HG03460 (cell line): Measurements from ENCODE around the gene CDC37L1.
A peak's percentile ranks its signal among the peaks of the same experiment; 100 is the strongest.

Source experiments
- ATAC-seq: cut with Tn5 transposase; IDR thresholded peaks from one replicate; pipeline ENCODE4 v1.9.1; 2021; ENCODE audit not compliant: unreplicated experiment

CDC37L1 gene

DNA sequence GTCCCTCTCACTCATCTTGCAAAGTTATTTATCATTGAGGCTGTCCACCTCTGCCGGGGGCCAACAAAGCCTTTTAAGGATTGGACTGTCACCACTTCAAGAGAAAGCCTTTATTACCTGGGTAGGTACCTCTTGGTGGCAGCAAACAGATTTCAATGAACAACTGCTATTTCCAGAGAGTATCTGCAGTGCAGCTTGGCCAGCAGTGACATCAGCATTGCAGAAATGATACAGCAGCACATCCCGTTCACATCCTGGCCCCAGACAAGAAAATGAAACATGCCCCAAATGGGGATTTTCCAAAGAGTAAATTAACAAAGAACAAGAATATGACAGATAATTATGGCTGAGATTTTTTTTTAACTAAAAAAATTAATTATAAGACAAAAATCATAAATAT lies 10.8 kb upstream of the CDC37L1 start:
- no peak for ATAC-seq

DNA sequence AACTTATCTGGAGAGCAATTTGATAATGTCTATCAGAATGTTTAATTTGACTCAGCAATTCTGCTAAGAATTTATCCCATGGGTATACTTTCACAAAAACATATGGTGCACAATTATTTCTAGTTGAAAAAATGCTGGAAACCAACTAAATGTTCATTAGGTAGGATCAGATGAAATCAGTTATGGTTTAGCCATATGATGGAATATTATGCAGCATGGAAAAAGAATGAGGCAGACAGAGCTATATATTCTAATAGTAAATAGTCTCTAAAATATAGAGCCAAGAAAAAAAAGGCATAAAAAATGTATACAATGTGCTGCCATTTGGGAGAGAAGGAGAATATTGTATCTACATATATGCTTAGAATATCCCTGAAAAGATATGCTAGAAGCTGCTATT lies 9.5 kb upstream of the CDC37L1 start:
- ATAC-seq: no peak

DNA sequence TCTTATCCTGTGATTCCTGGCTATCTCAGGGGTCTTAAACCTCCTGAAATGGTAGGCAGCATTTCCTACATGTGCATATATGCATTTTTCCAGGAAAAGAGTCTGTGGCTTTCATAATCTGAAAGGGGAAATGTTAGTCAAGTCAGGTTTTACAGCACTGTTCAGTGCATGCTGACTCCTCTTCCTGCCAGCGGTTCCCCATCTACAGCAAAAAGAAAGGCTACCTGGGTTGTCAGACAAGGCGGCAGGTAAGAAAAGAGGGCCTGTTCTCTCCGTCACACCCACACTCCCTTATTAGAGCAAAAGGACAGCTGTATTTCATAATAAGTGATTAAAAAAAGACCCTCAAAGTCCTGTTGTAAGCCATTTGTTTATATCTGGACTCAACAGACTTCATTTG lies 8.8 kb upstream of the CDC37L1 start:
- ATAC-seq: no peak

DNA sequence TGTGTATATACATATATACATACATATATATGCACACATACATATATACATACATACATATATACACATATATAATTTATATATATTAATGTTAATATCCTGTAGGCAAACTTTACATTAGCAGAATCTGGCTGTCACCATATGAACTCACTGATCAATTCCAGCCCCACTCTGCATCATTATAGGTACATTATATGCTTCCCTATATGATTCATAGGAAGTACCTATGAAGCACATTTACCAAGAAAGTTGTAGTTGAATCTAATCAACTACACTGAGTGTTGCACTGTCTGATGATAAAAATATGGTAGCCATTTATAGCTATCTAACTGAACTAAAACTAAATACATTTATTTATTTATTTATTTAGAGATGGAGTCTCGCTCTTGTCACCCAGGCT lies 7.6 kb upstream of the CDC37L1 start:
- no peak for ATAC-seq

DNA sequence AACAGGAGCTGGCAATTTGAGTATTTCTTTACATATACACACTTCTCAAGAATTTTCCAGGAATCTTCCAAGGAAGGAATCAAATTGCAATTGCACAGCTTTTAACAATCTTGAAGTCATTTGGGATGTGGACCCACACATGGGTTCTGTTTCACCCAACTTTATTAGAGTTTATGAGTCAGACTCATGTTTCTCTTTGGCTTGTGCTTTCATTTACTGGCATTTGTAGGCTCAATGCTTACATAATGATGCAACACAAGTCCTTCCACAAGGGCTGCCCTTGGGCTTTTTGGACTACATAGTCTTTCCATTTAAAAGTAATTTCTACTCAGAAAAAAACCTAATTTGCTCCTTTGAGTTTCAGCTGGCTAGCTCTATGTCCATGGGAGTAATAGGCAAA lies 4.6 kb upstream of the CDC37L1 start:
- no peak for ATAC-seq

DNA sequence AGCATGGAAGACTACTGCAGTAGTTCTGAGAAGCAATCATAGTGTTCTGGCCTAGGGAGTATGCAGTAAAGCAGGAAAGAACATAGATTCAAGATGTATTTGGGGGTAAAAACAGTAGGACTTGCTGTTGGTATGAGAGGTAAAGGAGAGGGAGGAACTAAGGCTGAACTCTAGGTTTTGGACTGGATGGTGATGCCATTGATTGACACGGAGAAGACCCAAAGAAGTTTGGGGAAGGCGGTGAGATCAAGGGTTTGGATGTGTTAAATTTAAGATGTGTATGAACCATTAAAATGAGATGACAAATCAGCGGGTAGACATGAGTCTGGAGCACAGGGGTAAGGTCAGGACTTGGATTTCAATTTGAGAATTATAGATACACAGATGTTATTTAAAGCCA lies 2.0 kb upstream of the CDC37L1 start:
- ATAC-seq: no peak

DNA sequence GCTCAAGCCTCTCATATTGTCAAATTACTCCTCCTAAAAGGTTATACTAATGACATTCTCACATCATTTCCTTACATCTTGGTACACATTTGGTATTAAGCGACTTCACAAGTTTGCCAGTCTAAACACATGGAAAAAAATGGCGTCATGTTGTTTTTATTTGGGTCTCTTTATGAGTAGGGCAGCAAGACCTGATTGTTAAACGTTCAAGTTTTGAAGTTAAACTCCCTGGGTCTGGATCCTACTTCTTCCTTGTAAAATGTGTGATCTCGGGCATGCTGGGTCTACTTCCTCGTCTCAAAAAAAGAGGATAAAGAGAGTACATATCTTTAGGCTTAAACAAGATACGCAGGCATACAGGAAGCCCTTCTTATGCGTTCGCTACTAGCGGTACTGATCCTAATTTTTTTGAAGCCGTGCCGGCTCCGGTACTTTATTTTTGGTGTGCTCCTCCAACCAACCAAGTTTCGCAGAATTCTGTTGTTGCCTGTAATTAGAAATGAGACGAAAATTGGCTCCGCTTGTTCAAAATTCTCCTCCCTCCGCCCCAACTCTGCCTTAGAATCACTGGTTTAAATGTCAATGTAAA lies 596 bp upstream of the CDC37L1 start:
- ATAC-seq: no peak

DNA sequence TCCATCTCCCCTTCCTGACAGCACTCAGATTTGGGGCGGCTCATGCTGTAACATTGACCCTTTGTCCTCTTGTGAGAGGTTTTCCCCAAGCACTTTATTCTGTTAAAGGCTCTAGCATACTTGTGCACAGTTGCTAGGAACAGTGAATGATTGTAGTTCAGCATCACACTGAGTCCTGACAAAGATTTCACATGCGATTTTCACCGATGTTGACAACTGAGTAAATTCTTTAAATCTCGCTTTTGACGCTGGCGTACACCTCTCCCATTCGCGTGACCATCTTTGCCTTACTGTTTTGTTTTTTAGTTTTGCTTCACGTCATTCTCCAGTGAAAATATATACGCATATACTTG lies 780 bp downstream of the CDC37L1 start:
- ATAC-seq: no peak

DNA sequence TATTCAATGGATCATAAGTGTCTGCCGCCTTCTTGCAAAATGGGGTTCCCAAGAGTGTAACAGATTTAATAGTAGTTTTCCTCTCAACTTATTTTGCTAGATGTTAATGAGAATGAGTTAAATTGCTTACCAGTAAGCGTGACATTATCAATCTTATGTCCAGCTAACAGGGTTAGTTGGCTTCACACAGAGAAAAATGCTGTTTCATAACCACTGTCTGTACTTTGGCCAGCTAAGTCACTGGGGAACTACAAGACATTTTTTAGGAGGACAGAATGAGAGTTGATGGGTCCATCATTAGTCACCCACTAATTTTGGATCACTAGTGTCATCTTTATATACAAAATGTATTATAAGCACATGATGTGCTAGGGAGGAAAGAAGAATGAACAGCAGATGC lies 1.4 kb downstream of the CDC37L1 start:
- no peak for ATAC-seq

DNA sequence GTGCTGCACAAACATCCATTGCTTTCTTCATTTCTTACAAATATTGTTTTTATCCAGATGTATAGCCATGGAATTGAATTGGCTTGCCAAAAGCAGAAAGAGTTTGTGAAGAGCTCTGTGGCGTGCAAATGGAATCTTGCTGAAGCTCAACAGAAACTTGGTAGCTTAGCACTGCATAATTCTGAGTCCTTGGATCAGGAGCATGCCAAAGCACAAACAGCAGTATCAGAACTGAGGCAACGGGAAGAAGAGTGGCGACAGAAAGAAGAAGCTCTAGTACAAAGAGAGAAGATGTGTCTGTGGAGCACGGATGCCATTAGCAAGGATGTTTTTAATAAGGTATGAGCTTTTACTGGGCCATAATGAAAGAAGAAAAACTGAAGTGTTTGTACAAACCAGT lies 5.5 kb downstream of the CDC37L1 start:
- no peak for ATAC-seq

DNA sequence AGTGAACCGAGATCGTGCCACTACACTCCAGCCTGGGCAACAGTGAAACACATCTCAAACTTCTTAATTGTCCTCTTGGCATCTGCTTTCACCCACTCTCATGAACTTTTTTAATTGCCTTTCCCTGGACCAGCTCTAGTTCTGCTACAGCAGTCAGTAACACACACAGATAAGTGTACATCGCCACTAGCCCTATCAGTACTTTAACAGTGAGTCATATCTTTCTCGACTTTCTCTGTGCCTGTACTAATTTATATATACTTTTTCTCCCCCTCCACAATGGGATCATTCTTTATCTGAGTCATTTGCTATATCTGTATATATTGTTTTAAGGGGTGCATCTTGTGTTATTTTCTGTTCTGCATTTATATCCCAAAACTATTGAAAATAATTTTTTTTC lies 6.7 kb downstream of the CDC37L1 start:
- no peak for ATAC-seq

DNA sequence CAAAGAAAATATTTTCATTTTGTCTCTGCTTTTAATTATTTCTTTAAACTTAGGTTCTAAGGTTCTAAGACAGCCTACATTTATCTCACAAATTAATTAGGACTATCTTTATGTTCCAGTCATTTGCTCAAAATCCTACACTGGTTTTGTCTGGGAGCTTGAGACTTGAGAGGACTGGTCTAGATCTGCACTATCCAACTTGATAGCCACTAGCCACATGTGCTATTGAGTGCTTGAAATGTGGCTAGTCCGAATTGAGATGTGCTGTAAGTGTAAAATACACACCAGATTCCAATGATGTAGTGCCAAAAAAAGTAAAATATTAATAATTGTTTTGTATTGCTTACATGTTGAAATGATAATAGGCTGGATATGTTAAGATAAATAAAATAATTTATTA lies 7.2 kb downstream of the CDC37L1 start:
- no peak for ATAC-seq

DNA sequence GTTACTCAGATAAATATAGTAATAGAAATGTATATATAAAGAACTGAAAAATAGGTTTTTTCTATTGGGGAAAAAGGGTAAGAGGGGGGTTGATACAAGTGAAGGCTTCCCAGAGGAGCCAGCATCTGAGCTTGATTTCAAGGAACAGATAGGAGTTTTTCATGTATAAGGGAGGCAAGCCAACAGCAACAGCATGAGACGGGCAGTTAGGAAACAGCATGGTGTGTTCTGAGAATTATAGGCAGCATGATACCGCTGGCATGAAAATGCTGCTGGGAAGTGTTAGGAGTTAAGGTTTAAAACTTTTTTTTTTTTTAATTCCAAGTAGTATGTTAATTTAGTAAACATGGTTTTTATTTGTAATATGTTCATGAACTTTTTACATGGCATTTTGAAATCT lies 9.7 kb downstream of the CDC37L1 start:
- ATAC-seq: no peak

DNA sequence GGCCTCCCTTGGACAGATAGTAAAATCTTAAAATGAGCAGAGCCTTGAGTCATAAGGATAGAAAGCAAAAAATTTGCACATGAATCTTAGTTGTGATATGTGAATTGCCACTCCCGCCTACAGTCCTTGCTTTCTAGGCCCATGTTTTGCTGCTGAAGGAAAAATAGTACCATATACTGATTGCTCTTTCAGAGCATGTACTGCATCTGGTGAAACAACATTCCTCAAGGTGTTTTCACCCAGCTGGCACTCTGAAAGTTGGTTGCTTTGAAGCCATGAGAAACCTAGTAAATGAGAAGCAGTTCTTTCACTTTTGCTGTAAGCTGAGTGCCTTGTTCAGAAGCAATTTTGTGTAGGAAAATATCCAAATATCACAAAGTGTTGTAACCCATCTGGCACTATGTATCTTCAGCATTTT lies 10.3 kb downstream of the CDC37L1 start:
- peak; percentile 64 for ATAC-seq

DNA sequence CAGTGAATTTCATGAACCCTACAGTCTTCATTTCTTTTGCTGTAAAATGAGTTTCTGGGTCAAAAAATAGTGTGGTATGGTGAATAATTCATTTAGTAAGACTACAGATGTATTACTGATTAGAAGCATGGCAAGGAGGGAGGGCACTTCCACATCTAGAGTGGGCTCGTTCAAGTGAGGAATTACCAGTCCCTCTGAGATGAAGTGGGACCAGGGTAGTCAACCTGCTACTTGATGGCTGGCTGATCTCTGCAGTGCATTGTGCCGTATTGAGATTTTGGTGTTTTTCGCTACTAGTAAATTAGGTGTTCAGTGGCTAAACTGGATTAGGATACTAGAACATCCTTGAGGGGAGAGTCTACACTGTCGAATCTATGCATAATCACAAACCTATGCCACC lies 10.8 kb downstream of the CDC37L1 start:
- ATAC-seq: peak; percentile 59

DNA sequence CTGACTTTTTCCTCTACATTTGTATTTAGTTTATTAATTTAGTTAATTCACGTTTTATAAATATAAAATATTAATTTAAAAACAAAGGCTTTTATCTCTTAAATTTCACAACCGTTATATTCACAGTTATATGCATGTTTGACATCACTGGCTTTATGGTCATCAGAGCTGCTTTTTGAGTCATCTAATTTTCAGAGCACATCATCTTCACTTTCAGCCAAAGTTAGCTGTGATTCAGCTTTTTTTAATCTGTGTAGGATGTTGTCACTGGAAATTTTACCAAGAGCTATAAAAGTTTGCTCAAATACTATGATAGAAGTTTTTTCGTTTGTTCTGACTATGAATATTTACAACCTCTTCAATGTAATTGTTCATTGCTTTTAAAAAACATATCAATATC lies 12.4 kb downstream of the CDC37L1 start:
- no peak for ATAC-seq

DNA sequence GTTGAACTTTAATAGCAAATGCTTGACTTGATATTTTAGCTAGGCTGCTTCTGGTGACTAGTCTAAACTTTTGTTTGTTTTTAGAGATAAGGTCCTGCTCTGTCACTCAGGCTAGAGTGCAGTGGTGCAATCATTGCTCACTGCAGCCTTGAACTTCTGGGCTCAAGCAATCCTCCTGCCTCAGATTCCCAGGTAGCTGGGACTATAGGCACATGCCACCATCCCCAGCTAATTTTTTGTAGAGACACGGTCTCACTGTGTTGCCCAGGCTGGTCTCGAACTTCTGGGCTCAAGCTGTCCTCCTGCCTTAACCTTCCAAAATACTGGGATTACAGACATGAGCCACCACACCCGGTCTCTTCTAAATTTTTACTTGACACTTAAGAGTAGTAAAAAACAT lies 20.7 kb downstream of the CDC37L1 start:
- no peak for ATAC-seq

DNA sequence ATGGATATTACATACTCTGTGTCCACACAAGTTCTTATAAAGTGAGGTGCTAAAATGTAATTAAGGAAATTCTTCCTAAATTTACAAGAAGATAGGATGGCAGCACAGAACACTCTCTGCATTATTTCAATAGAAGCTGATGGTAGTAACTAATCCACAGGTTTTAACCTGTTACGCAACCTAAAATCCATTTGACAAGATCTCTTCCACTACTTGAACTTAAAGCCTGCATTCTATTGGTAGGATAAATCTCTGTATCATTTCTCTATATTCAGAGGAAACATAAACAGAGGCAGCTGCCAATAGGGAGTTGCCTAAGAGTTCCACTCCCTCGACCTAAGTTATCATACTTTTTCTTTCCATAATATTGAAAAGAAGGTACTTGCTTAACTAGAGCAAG lies 21.6 kb downstream of the CDC37L1 start:
- no peak for ATAC-seq

DNA sequence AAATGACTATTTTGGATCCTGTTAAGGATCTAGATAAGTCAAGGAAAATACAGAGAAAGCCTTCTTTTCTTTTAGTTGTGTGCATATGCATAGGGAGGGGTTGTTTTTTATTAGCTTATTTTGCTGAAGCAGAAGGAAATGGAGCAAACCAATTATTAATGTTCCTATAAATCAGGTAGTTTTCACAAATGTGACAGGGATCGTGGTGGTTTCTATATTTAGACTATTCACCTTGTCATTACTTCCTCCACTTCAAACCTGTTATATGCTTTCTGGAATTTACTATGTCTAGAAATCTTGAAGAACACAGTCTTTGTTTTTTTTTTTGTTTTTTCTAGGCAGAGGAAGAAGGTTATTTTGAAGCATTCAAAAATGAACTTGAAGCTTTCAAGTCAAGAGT lies 22.2 kb downstream of the CDC37L1 start:
- ATAC-seq: no peak

DNA sequence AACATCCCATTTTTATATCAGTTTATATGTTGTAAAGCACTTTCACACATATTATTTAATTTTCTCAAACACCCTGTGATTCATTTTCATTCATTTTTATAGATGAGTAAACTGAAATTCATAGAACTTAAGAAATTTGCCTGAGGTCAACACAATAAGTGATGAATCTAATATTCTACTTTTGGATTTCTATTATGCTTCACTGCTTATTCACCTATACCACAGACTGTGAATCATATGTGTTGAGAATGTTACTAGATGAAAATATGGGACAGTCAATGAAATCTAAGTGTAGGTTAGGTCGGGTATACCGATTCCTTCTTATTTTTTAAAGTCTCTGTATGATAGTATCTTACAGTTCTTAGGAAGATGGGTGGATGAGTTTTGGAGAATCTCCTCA lies 24.8 kb downstream of the CDC37L1 start:
- ATAC-seq: no peak

DNA sequence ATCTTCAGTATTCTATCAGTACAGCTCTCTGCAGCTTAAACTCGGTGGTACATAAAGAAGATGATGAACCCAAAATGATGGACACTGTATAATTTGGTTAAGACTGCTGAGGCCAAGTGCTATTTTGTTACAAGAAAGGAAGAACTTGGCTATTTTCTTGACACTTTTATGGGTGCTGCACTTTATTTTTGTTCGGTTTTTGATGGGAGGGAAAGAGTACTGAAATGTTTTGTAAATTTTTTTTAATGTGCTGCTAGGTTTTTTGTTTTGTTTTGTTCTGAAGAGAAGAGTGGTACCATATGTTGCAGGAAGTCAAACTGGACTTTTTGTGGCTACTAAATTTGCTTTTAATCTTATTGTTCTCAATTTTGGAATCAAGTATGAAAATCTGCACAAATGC lies 26.7 kb downstream of the CDC37L1 start:
- ATAC-seq: no peak

DNA sequence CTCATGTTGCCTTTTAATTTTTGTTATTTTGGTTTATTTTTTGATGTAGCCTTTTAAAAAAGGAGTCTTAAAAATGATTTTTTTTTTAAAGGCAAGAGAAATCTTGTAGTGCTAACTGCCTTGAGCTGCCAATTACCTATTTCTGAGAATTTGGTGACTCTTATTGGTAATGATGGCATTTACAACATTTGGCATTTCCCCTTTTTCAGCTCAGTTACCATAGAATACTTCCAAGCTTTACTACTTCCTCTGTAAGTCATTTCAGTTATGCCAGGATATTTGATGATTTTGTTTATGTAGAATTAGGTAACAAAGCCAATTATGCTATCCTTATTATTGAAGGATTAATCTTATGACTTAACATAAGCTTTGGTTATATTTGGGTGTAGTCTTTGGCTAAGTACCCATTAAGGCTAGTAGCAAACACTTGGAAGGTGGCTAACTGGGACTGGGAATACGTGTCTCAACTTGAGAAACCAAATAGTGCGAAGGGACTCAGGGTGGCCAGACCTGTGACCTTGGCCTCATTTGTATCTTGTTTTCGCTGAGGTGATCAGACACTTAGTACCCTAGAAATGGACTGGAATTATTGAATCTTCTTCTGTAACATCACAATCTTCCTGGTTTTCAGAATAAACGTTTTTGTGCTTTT lies 27.7 kb downstream of the CDC37L1 start:
- no peak for ATAC-seq

DNA sequence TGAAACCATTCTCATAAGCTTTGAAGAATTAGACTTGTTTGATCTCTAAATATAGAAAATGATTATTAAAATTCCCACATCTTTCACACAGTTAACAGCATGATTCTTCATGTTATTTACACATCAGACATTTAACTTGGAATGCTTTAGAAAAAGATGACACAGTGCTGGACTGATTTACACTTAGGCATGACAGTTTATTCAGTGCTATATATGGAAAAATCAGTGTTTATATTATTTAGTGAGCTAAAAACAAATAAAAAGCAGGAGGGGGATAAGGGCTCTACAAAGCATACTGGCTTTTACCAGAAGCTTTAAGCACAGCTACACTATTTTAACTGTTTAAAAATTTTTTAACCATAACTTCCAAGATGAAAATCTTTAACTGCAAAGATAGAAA lies 30.0 kb downstream of the CDC37L1 start:
- ATAC-seq: no peak
